ENCODE results near the gene ZNF805. TPM values are rescaled to one million over a fixed set of nuclear protein-coding genes. Genes with fewer than 3 reads are reported as not detected.
"Not testable (repeated sequence)": the region's sequence is repeated elsewhere in the genome, so short reads cannot be mapped to it uniquely, and the experiment has no call there.

Gene ZNF805
- total RNA-seq, 2 experiments from 2014 or later, result 8.1 to 14.9 TPM

- Histone ChIP-seq H3K79me2 (ENCODE audit: insufficient read depth, low read depth, low read length) (no peaks in the 10 kb centered on the region), H4K20me1 (ENCODE audit: insufficient read depth, low read length) (no peaks in the 10 kb centered on the region), H3K4me1 (ENCODE audit: insufficient read depth, low read length, poor library complexity, severe bottlenecking) (peaks cover 29% of the 10 kb centered on the region), H3K9me2 (ENCODE audit: insufficient read depth, low read length) (no peaks in the 10 kb centered on the region), H3K9me3 (ENCODE audit: low read length) (no peaks in the 10 kb centered on the region), H2AFZ (ENCODE audit: low read length) (no peak overlapping the region), H3K36me3 (ENCODE audit: insufficient read depth, low read length) (peaks cover 8% of the 10 kb centered on the region; the same call in 1 of the 2 replicates), H3K27ac (ENCODE audit: low read depth, low read length, poor library complexity, severe bottlenecking) (no peak overlapping the region), H3K4me2 (ENCODE audit: low read length) (no peak overlapping the region), H3K4me3 (ENCODE audit: low read depth, low read length, poor library complexity, severe bottlenecking) (no peak overlapping the region)
- intact Hi-C loops (cut with micrococcal nuclease; ENCODE audit: unreplicated experiment), result no loop called here
- no TSS peak for BruUV-seq (replicated peaks)
- no peak for DNase-seq (ENCODE audit: low spot score)
- CTCF ChIA-PET (ENCODE audit: unreplicated experiment), result no interaction called here
- TF ChIP-seq EZH2phosphoT487 (IDR thresholded peaks at IDR 0.05; ENCODE audit: borderline replicate concordance, low read depth, low read length), result no peak
- TF ChIP-seq, protein P1, sequence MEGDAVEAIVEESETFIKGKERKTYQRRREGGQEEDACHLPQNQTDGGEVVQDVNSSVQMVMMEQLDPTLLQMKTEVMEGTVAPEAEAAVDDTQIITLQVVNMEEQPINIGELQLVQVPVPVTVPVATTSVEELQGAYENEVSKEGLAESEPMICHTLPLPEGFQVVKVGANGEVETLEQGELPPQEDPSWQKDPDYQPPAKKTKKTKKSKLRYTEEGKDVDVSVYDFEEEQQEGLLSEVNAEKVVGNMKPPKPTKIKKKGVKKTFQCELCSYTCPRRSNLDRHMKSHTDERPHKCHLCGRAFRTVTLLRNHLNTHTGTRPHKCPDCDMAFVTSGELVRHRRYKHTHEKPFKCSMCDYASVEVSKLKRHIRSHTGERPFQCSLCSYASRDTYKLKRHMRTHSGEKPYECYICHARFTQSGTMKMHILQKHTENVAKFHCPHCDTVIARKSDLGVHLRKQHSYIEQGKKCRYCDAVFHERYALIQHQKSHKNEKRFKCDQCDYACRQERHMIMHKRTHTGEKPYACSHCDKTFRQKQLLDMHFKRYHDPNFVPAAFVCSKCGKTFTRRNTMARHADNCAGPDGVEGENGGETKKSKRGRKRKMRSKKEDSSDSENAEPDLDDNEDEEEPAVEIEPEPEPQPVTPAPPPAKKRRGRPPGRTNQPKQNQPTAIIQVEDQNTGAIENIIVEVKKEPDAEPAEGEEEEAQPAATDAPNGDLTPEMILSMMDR (conservative IDR thresholded peaks at IDR 0.05; ENCODE audit: low read length), result no peak
- POLR2A ChIA-PET, result no interaction called here
Observed at GRCh38 chr19:57271280-57271679, 30.8 kb downstream of the ZNF805 start.

- Histone ChIP-seq H3K4me2 (ENCODE audit: low read length) (no peak overlapping the region), H3K9me2 (ENCODE audit: insufficient read depth, low read length) (no peaks in the 10 kb centered on the region), H3K4me1 (ENCODE audit: insufficient read depth, low read length, poor library complexity, severe bottlenecking) (peaks cover 23% of the 10 kb centered on the region), H2AFZ (ENCODE audit: low read length) (no peak overlapping the region), H3K36me3 (ENCODE audit: insufficient read depth, low read length) (peaks cover 8% of the 10 kb centered on the region; the same call in 1 of the 2 replicates), H4K20me1 (ENCODE audit: insufficient read depth, low read length) (no peaks in the 10 kb centered on the region), H3K9me3 (ENCODE audit: low read length) (no peaks in the 10 kb centered on the region), H3K79me2 (ENCODE audit: insufficient read depth, low read depth, low read length) (no peaks in the 10 kb centered on the region), H3K27ac (ENCODE audit: low read depth, low read length, poor library complexity, severe bottlenecking) (no peak overlapping the region), H3K4me3 (ENCODE audit: low read depth, low read length, poor library complexity, severe bottlenecking) (no peak overlapping the region)
- TF ChIP-seq, protein P1 (conservative IDR thresholded peaks at IDR 0.05; ENCODE audit: low read length), result no peak
- TF ChIP-seq EZH2phosphoT487 (IDR thresholded peaks at IDR 0.05; ENCODE audit: borderline replicate concordance, low read depth, low read length), result no peak
- DNase-seq (ENCODE audit: low spot score), result no peak
- no TSS peak for BruUV-seq (replicated peaks)
- CTCF ChIA-PET (ENCODE audit: unreplicated experiment), result no interaction called here
- POLR2A ChIA-PET, result no interaction called here
- intact Hi-C loops (cut with micrococcal nuclease; ENCODE audit: unreplicated experiment), result no loop called here
Observed at GRCh38 chr19:57273014-57273413, 32.6 kb downstream of the ZNF805 start.

- BruUV-seq (replicated peaks), result no TSS peak
- H3K36me3 ChIP-seq (ENCODE audit: insufficient read depth, low read length), result no peaks in the 10 kb centered on the region
- no peak overlapping the region for H3K27ac ChIP-seq (ENCODE audit: low read depth, low read length, poor library complexity, severe bottlenecking)
- no peaks in the 10 kb centered on the region for H3K9me3 ChIP-seq (ENCODE audit: low read length)
- TF ChIP-seq, protein P1 (conservative IDR thresholded peaks at IDR 0.05; ENCODE audit: low read length), result no peak
- TF ChIP-seq EZH2phosphoT487 (IDR thresholded peaks at IDR 0.05; ENCODE audit: borderline replicate concordance, low read depth, low read length), result no peak
- H2AFZ ChIP-seq (ENCODE audit: low read length), result no peak overlapping the region
- peaks cover 11% of the 10 kb centered on the region for H3K4me1 ChIP-seq (ENCODE audit: insufficient read depth, low read length, poor library complexity, severe bottlenecking)
- intact Hi-C loops (cut with micrococcal nuclease; ENCODE audit: unreplicated experiment), result loop anchor here (5.0 kb wide), 1 partner anchor 964 kb away; the partner anchor contains the start of gene ZSCAN5A
- H3K79me2 ChIP-seq (ENCODE audit: insufficient read depth, low read depth, low read length), result peaks cover 18% of the 10 kb centered on the region
- peaks cover 5% of the 10 kb centered on the region; the same call in 1 of the 2 replicates for H4K20me1 ChIP-seq (ENCODE audit: insufficient read depth, low read length)
- ChIA-PET POLR2A (interaction anchor here (0.6 kb wide), 1 partner anchor 10 kb away, joined by 3 read pairs; no protein-coding TSS in a partner anchor), CTCF (ENCODE audit: unreplicated experiment) (no interaction called here)
- H3K4me2 ChIP-seq (ENCODE audit: low read length), result no peak overlapping the region
- no peak for DNase-seq (ENCODE audit: low spot score)
- H3K9me2 ChIP-seq (ENCODE audit: insufficient read depth, low read length), result no peaks in the 10 kb centered on the region
- no peak overlapping the region for H3K4me3 ChIP-seq (ENCODE audit: low read depth, low read length, poor library complexity, severe bottlenecking)
Observed at GRCh38 chr19:57276430-57276829, 36.0 kb downstream of the ZNF805 start.

GRCh38 chr19:57278481-57278880 lies 38.0 kb downstream of the ZNF805 start:
- H3K79me2 ChIP-seq (ENCODE audit: insufficient read depth, low read depth, low read length), result peaks cover 39% of the 10 kb centered on the region
- H3K36me3 ChIP-seq (ENCODE audit: insufficient read depth, low read length), result peaks cover 19% of the 10 kb centered on the region
- H3K4me2 ChIP-seq (ENCODE audit: low read length); BruUV-seq (replicated peaks); H3K27ac ChIP-seq (ENCODE audit: low read depth, low read length, poor library complexity, severe bottlenecking); H2AFZ ChIP-seq (ENCODE audit: low read length); CTCF ChIA-PET (ENCODE audit: unreplicated experiment); H3K4me3 ChIP-seq (ENCODE audit: low read depth, low read length, poor library complexity, severe bottlenecking); DNase-seq (ENCODE audit: low spot score); H3K9me3 ChIP-seq (ENCODE audit: low read length); H3K9me2 ChIP-seq (ENCODE audit: insufficient read depth, low read length); POLR2A ChIA-PET: not testable (repeated sequence)
- peaks cover 14% of the 10 kb centered on the region; the same call in 1 of the 2 replicates for H4K20me1 ChIP-seq (ENCODE audit: insufficient read depth, low read length)
- H3K4me1 ChIP-seq (ENCODE audit: insufficient read depth, low read length, poor library complexity, severe bottlenecking), result peaks cover 26% of the 10 kb centered on the region
- intact Hi-C loops (cut with micrococcal nuclease; ENCODE audit: unreplicated experiment), result loop anchor here (5.0 kb wide), 1 partner anchor 966 kb away; the partner anchor contains the start of gene ZSCAN5A
